Measurements from ENCODE around the gene LBH.

DNA sequence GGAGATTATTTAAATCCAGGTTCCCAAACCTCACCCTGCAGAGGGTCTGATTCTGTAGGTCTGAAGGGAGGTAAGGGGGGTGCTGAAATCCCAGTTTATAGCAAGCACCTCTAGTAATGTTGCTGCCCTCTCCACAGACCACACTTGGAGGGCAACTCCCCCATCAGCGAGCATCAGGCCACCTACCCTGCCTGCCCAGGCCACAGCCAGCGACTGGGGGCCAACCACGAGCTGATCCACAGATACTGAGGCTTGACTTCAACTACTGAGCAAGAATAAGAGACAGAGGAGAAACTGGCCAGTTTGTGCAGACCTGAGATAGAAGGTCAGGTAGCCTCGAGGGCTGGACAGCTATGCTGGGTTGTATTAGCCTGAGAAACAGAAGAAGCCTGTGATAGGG lies 36.3 kb upstream of the LBH start:
- no peak for TF ChIP-seq CTCF (IDR thresholded peaks at IDR 0.05)
- no peak for TF ChIP-seq POLR2AphosphoS5 (IDR thresholded peaks at IDR 0.05)
